ENCODE data around the gene TSPAN15. TPM values are rescaled to one million over a fixed set of nuclear protein-coding genes. Genes with fewer than 3 reads are reported as not detected.
A peak's percentile ranks its signal among the peaks of the same experiment; 100 is the strongest.

Gene TSPAN15
- total RNA-seq, 1 donor, result 0.27 TPM

DNA sequence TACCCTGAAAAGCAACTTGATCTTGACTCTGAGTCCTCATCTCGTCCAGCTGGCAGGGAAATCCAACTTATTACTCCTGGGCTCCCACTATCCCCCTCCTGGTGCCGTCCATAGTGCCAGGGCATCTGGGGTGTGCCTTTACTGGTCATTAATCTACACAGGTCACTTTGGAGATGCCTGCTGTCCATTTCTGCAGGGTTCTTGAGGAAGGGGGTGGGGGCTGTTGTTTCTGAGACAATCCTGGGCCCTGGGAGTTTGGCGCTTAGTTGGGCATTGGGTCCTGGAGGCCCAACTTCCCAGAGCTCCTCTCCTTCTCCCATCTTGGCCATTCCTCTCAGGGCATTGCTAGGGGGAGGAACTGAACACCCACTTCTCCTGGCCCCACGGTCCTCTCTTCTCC, 28.6 kb upstream of the TSPAN15 start:
- TF ChIP-seq CTCF (IDR thresholded peaks at IDR 0.05; ENCODE audit: insufficient read depth, low read length), result no peak
- no peak overlapping the region for H3K4me3 ChIP-seq (ENCODE audit: low read depth, low read length)
- no peak for DNase-seq (ENCODE audit: low read depth)

- H3K4me3 ChIP-seq (ENCODE audit: low read depth, low read length), result no peak overlapping the region
- TF ChIP-seq CTCF (IDR thresholded peaks at IDR 0.05; ENCODE audit: insufficient read depth, low read length), result no peak
- no peak for DNase-seq (ENCODE audit: low read depth)
Measured at GRCh38 chr10:69425041-69425440, 26.2 kb upstream of the TSPAN15 start.

DNA sequence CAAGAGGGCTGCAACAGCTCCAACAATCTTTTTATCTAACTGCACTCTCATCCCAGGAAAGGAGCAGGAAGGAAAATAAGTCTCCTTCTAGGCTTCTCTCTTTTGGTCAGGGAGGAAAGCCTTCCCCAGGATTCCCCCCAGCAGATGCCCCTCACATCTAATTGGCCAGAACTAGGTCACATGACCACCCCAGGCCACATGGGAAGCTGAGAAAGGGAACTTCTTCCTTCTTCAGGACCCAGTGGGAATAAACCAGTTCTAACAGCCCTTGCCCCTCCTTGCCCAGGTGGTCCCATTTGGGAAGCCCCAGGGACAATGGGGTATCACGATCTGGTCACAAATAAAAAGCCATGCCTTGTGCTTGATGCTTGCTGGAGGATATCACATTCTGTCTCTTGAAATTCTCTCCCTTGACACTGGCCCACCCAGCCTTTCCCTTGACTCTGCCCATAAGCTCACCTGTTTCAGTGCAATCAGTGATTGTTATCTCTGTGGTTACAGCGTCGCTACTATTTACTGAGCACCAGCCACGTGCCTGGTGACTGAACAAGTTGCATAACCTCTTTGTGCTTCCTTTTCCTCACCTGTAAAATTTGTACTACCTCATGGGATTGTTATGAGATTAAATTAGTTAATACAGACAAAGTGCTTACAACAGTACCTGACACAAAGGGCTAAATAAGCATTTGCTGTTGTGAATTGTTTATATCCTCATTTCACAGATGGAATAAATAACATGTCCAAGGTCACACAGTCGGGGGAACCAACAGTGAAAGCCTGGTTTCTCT, 25.6 kb upstream of the TSPAN15 start:
- TF ChIP-seq CTCF (IDR thresholded peaks at IDR 0.05; ENCODE audit: insufficient read depth, low read length), result no peak
- H3K4me3 ChIP-seq (ENCODE audit: low read depth, low read length), result no peak overlapping the region
- no peak for DNase-seq (ENCODE audit: low read depth)

- no peak for TF ChIP-seq CTCF (IDR thresholded peaks at IDR 0.05; ENCODE audit: insufficient read depth, low read length)
- DNase-seq (ENCODE audit: low read depth), result no peak
- no peak overlapping the region for H3K4me3 ChIP-seq (ENCODE audit: low read depth, low read length)
Measured at GRCh38 chr10:69426376-69426727, 24.9 kb upstream of the TSPAN15 start.

DNA sequence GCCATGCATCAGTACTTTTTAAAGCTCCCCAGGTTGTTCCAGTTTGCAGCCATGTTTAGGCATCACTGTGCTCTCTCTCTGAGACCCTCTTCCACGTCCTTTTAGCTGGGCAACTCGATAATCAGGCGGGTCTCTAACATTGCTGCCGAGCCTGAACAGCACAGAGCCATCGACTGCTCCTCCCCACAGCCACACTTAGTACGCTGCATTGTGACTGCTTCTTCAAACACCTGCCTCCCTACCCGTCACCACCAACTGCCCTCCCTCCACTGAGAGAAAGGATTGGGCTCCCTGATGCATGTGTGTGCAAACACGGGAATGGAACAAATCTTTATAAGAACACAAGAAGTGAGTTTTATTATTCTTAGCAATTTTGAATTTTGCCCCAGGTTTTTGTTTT, 23.1 kb upstream of the TSPAN15 start:
- TF ChIP-seq CTCF (IDR thresholded peaks at IDR 0.05; ENCODE audit: insufficient read depth, low read length), result no peak
- H3K4me3 ChIP-seq (ENCODE audit: low read depth, low read length), result no peak overlapping the region
- no peak for DNase-seq (ENCODE audit: low read depth)

DNA sequence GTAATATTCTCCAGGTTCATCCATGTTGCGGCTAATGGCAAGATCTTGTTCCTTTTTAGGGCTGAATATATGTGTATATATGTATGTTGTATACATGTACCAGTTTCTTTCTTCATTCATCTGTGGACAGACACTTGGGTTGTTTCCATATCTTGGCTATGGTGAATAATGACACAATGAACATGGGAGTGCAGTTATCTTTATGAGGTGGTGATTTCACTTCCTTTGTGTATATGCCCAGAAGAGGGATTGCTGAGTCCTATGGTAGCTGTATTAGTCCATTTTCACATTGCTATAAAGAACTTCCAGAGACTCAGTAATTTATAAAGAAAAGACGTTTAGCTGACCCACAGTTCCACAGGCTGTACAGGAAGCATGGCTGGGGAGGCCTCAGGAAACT, 17.1 kb upstream of the TSPAN15 start:
- peak; percentile 40 for DNase-seq (ENCODE audit: low read depth)
- no peak overlapping the region for H3K4me3 ChIP-seq (ENCODE audit: low read depth, low read length)
- TF ChIP-seq CTCF (IDR thresholded peaks at IDR 0.05; ENCODE audit: insufficient read depth, low read length), result no peak

DNA sequence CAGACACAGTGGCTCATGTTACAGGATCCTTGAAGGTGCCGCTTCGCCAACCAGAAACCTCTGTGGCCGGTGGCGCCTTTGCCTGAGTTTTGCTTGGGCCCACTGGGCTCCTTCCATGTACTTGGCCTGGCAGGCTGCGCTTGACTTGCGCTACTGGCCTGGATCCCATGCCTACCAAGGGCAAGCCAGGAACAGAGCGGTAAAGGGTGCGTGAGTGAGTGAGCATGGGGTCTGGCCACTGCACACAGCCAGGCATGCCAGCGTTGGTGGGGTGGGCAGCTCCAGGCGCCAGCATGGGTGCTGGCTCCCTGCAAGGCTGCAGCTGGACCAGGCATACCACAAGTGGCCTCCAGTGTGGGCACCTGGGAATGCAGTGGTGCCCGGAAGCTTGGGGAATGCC, 16.3 kb upstream of the TSPAN15 start:
- H3K4me3 ChIP-seq (ENCODE audit: low read depth, low read length), result no peak overlapping the region
- no peak for TF ChIP-seq CTCF (IDR thresholded peaks at IDR 0.05; ENCODE audit: insufficient read depth, low read length)
- no peak for DNase-seq (ENCODE audit: low read depth)

All from fibroblast of the aortic adventitia (primary cell).